ENCODE data around the gene C19orf67. TPM values are rescaled to one million over a fixed set of nuclear protein-coding genes. Genes with fewer than 3 reads are reported as not detected.
"Not testable (repeated sequence)": the region's sequence is repeated elsewhere in the genome, so short reads cannot be mapped to it uniquely, and the experiment has no call there.

The C19orf67 gene
- total RNA-seq, 1 donor, result 0.27 TPM

DNA sequence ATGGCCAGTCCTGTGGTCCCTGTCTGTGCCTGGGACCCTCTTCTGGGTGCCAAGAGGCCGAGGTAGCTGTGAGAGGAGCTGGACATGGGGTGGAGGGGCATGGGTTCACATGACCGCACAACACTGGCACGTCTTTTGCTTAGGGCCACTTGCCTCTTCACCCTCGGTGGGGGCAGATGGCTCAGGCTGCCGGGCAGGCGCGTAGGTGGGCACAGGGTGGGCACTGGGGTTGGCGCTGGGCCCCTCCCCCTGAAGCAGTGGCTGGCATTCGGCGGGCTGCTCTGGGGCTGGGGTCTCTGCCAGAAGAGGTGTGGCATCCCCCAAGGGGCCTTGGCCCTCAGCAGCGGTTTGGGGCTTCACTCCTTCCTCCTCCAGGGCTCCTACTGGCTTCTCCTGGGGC is 32.1 kb downstream of the C19orf67 start:
- TF ChIP-seq, protein P1, sequence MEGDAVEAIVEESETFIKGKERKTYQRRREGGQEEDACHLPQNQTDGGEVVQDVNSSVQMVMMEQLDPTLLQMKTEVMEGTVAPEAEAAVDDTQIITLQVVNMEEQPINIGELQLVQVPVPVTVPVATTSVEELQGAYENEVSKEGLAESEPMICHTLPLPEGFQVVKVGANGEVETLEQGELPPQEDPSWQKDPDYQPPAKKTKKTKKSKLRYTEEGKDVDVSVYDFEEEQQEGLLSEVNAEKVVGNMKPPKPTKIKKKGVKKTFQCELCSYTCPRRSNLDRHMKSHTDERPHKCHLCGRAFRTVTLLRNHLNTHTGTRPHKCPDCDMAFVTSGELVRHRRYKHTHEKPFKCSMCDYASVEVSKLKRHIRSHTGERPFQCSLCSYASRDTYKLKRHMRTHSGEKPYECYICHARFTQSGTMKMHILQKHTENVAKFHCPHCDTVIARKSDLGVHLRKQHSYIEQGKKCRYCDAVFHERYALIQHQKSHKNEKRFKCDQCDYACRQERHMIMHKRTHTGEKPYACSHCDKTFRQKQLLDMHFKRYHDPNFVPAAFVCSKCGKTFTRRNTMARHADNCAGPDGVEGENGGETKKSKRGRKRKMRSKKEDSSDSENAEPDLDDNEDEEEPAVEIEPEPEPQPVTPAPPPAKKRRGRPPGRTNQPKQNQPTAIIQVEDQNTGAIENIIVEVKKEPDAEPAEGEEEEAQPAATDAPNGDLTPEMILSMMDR (IDR thresholded peaks at IDR 0.05; ENCODE audit: insufficient read depth, low read length), result no peak
- no peak for DNase-seq (ENCODE audit: low read depth)
- no peak overlapping the region for H3K4me3 ChIP-seq (ENCODE audit: low read depth, low read length)

DNA sequence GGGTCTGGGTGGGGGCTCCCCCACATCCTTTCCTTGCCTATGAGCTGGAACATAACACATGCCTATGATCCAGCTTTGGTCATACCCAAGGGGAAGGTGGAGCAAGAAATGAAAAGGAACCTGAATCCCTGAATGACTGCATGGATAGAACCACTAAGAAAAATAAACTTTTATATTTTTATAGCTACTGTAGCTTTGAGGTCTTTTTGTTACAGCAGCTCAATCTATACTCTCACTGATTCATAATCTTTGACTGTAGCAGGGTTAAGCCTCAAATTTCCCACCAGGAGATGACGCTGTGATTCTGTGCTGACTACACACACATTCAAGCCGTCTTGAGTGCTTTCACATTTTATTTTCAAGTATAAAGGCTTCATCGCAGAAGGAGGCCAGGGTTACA is 32.6 kb downstream of the C19orf67 start:
- H3K4me3 ChIP-seq (ENCODE audit: low read depth, low read length), result no peak overlapping the region
- TF ChIP-seq, protein P1 (IDR thresholded peaks at IDR 0.05; ENCODE audit: insufficient read depth, low read length), result no peak
- DNase-seq (ENCODE audit: low read depth), result no peak

DNA sequence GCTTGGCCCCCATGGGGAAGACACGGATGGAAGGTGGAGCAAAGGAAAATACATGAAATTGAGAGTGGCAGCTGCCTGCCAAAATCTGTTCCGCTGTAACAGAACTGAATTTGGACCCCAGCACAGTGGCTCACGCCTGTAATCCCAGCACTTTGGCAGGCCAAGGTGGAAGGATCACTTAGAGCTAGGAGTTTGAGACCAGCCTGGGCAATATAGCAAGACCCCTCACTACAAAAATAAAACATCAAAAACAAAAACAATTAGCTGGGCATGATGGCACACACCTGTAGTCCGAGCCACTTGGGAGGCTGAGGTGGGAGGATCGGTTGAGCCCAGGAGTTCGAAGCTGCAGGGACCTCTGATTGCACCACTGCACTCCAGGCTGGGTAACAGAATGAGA is 33.1 kb downstream of the C19orf67 start:
- TF ChIP-seq, protein P1 (IDR thresholded peaks at IDR 0.05; ENCODE audit: insufficient read depth, low read length), result no peak
- no peak overlapping the region for H3K4me3 ChIP-seq (ENCODE audit: low read depth, low read length)
- DNase-seq (ENCODE audit: low read depth), result no peak

DNA sequence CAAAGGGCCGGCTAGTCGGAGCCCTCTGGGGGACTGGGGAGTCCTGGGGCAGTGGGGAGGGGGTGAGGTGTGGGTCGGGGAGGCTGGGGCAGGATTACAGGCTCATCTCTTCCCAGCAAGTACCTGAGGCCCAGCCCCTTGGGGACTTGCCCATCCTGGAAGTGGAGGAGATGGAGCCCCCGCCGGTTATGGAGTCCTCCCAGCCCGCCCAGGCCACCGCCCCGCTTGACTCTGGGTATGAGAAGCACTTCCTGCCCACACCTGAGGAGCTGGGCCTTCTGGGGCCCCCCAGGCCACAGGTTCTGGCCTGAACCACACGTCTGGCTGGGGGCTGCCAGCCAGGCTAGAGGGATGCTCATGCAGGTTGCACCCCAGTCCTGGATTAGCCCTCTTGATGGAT is 33.6 kb downstream of the C19orf67 start:
- TF ChIP-seq, protein P1 (IDR thresholded peaks at IDR 0.05; ENCODE audit: insufficient read depth, low read length), result no peak
- no peak overlapping the region for H3K4me3 ChIP-seq (ENCODE audit: low read depth, low read length)
- DNase-seq (ENCODE audit: low read depth), result no peak

DNA sequence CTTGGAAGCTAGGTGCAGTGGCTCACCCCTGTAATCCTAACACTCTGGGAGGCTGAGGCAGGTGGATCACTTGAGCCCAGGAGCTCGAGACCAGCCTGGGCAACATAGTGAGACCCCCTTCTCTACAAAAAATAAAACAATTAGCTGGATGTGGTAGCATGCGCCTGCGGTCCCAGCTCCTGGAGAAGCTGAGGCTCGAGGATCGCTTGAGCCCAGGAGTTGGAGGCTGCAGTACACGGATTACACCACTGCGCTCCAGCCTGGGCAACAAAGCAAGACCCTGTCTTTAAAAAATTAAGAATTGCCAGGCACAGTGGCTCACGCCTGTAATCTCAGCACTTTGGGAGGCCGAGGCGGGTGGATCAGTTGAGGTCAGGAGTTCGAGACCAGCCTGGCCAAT is 34.6 kb downstream of the C19orf67 start:
- H3K4me3 ChIP-seq (ENCODE audit: low read depth, low read length); DNase-seq (ENCODE audit: low read depth): not testable (repeated sequence)

DNA sequence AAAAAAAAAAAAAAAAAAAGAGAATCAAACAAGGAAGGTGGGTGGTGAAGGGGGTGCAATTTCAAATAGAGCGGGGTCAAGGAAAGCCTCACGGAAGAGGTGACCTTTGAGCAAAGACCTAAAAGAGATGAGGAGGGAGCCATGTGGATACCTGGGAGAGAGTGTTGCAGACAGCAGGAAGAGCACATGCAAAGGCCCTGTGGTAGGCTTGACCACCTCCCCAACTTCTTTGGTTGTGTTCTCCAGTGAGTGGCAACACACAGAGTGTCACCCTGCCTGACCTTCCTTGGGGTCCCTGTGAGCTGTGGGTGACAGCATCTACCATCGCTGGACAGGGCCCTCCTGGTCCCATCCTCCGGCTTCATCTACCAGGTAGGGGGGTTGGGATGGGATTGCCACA is 35.1 kb downstream of the C19orf67 start:
- no peak for DNase-seq (ENCODE audit: low read depth)
- TF ChIP-seq, protein P1 (IDR thresholded peaks at IDR 0.05; ENCODE audit: insufficient read depth, low read length), result no peak
- no peak overlapping the region for H3K4me3 ChIP-seq (ENCODE audit: low read depth, low read length)

DNA sequence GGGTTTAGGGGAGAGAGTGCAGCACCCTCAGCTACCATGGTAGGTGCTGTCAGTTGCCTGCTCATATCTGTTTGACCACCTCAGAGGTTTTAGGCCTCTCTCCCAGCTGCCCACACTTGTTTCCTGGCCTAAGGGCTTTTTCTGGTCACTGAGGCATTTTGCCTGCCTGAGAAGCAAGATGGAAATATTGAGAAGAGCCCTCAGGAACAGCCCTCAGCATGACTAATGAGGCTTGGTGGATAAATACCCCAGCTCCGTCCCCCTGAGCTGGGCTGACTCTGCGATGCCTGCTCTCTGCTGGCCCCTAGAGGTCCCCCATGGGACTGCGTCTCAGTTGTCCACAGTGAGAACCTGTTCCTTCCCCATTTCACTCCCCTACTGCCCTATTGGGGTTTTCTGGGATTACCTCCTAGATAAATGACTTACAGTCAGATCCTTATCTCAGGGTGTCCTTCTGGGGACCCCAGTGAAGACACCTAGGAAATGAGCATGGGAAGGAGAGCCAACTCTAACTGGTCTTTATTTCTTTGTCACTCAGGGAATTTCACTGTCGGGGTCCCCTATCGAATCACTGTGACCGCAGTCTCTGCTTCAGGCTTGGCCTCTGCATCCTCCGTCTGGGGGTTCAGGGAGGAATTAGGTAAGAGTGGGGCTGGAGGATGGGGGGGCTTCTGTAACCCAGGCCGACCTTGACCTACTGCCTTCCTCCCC is 37.0 kb downstream of the C19orf67 start:
- no peak for DNase-seq (ENCODE audit: low read depth)
- no peak overlapping the region for H3K4me3 ChIP-seq (ENCODE audit: low read depth, low read length)
- TF ChIP-seq, protein P1 (IDR thresholded peaks at IDR 0.05; ENCODE audit: insufficient read depth, low read length), result peak; percentile 86

DNA sequence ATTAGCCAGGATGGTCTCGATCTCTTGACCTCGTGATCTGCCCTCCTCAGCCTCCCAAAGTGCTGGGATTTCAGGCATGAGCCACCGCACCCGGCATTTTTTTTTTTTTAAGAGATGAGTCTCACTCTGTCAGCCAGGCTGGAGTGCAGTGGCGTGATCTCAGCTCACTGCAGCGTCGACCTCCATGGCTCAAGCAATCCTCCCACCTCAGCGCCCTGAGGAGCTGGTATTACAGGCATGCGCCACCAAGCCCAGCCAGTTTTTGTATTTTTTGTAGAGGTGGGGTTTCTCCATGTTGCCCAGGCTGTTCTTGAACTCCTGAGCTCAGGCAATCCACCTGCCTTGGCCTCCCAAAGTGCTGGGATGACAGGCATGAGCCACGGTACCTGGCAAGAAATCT is 37.7 kb downstream of the C19orf67 start:
- DNase-seq (ENCODE audit: low read depth); H3K4me3 ChIP-seq (ENCODE audit: low read depth, low read length): not testable (repeated sequence)
